ENCODE measurements around the gene FOXP1.

GRCh38 chr3:71551311-71551919, 32.1 kb downstream of the FOXP1 start:
- no peak for TF ChIP-seq CTCF (IDR thresholded peaks at IDR 0.05)
- TF ChIP-seq POLR2A (IDR thresholded peaks at IDR 0.05): no peak
